Renal cortical epithelial cell (primary cell): Measurements from ENCODE around the gene THSD4. TPM values are rescaled to one million over a fixed set of nuclear protein-coding genes. Genes with fewer than 3 reads are reported as not detected.
"Not testable (repeated sequence)": the region's sequence is repeated elsewhere in the genome, so short reads cannot be mapped to it uniquely, and the experiment has no call there.

Experiments used
- DNase-seq: peaks from one replicate; pipeline ENCODE4 v3.0.0-alpha.2; 2011; ENCODE audit warnings: low read depth
- total RNA-seq: library from RNA; depleted of rRNA; stranded (reverse); fragments of >200 nt; gene quantifications from 2 replicates; pipeline ENCODE4 v1.2.3, GENCODE V29; 2014

The THSD4 gene
- total RNA-seq, 1 donor from 2014 or later = 58.6 TPM

DNA sequence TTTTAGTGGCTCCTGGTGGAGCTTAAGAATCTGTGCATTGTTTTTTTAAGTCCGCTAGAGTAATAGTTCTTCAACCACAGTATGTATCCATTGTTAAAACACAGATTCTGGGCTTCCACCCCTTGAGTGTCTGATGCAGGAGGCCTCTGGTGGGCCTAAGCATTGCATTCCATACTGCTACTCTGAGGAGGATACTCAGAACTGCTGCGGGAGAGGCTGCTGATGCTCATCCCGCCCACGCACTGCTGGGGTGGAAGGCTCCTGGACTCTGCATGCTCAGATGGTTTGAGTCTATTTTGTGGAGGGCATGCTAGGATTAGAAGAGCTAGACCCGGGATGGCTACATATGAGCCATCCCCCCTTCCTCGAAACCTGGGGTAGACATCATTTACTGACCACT lies 74.4 kb downstream of the THSD4 start:
- DNase-seq = no peak

DNA sequence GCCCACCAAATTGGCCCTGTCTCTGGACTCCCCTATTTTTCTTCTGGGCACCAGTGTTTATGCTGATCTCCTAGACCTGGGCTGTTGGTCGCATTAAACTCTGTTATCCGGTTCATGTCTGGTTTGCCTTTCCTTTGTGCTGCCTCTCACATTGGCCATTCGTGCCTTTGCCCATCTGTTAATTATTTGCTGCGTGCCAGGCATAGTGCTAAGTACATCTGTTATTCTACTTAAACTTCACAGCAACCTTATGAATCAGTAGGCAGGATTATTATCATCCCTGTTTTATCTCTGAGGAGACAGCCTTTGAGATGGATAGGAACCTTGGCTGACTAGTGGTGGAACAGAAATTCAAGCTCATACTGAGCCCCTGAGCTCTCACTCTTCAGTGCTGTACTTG lies 76.0 kb downstream of the THSD4 start:
- DNase-seq = no peak

DNA sequence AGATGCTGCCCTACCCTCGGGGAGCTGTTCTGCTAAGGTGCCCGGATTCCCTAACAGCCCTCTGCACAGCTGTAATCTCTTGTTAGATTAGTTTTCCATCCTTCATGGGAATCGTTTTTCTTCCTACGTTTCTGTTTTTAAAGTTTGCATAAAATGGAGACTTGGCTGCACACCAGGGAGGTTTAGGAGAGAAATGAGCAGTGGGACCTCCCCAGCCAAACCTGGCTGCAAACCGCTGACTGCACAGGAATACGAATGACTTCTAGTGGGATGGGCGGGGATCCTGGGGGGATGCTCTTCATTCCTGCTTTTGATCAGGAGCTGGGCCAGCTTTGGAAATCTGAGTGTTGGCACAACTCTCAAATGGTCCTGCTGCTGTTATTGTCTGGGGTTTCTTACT lies 77.5 kb downstream of the THSD4 start:
- DNase-seq = no peak

DNA sequence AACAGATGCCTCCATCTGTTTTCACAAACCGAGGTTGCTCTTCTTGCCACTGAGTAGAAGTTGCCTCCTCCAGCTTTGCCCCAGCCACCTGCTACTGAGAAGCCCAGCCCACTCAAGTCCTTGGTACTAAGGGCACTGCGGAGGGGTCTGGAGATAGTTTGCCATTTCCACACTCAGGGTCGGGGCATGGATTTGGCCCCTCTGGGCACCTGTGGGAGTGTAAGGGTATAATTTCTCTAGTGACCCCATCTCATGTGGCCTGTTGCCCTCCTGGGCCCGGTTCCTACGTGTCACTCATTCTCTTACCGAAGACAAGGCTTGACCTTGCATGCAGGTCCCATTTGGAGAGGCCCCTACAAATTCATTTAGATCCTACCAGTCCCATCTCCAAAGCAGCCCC lies 79.0 kb downstream of the THSD4 start:
- DNase-seq = no peak

DNA sequence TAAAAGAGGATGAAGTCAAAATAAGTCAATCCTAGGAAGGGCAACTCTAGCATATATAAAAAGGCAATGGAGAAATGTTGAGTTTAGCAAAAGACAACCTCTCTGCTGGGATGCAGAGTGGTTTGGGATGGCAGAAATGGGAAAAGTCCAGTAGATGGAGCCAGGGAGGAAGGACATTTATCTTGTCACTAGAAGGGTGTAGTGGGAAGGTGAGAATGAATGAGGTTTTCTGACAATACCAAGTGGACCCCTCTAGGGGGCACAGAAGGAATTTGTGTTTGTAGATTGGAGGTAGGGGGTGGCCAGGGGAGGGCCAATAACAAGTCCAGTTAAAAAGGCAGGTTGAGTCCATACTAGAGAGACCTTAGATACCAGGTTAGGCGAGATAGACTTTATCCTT lies 80.0 kb downstream of the THSD4 start:
- no peak for DNase-seq

DNA sequence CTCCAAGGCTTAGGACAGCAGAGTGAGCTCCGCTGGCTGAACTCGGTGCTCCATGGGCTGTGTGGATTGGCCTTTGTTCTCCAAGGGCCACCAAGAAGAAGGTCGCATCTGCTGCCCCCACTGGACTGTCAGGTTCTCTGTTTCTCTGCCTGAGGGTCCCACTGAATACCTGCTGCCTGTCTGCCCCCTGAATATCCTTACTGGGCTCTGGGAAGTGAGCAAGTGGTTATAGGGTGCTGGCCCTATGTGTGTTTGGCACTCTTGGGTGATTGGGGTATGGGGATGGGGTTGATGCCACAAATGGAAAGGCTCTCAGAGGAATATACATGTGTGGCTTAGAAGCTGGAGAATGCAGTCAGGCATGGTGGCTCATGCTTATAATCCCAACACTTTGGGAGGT lies 82.3 kb downstream of the THSD4 start:
- DNase-seq = no peak

DNA sequence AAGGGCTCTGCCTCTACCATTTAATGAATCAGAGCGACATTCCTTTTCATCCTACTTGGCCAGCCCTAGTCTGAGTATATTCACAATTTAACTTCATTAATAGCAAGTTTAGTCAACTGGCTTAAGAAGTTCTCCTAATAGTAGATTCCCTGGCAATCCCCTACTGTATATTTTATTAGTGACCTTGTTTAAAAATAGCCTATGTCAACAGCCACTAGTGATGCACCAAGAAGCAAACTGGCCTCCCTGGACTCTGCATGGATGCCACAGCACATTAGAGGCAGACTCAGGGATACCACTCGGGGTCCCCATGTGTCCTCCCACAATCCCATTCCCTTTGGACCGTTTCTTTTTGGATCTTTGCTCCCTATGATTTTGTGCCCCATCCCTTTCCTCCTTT lies 83.6 kb downstream of the THSD4 start:
- no peak for DNase-seq

DNA sequence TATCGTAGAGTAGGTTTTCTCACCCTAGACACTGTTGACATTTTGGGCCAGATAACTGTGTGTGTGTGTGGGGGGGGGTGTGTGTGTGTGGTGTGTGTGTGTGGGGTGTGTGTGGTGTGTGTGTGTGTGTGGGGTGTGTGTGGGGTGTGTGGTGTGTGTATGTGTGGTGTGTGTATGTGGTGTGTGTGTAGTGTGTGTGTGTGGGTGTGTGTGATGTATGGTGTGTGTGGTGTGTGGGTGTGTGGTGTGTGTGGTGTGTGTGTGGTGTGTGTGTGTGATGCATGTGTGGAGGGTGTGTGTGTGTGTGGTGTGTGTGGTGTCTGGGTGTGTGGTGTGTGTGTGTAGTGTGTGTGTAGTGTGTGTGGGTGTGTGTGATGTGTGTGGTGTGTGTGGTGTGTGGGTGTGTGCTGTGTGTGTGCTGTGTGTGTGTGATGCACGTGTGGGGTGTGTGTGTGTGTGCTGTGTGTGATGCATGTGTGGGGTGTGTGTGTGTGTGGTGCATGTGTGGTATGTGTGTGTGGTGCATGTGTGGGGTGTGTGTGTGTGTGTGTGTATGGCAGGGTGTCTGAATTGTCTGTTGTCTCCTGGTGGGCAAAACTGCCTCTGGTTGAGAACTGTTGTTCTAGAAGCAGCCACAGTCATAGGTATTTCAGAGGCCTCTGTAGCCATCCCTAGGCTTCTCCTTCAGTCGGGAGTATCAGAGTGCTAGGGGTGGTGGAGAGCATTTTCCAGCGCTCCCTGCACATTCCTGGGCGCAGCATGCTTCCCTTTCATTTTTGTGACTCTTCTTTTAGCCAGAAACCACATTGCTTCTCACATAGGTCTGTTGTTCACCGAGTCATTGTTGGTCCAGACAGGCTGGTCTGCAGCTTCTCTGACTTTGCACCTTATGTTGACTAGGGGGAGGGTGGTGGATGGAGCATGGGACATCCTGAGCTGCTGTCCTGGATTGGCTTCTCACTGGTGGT lies 84.4 kb downstream of the THSD4 start:
- no peak for DNase-seq

DNA sequence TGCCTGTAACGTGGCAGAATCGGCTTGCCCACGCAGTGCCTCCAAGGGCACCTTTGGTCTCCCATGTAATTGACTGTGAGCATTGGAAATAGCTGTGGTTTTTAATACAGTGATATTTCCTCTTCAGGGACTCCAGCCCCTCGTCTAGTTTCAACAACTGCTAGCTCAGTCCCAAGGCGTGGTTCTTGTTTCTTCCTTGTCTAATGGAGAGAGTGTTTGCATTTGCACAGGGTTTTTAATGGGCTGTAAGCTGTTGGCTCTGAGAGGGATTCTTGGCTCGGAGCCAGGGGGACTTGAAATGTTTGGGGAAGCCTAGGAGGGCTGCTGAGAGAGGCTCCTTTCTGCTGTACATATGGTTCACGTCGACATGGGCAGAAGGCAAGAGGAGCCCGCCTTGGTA lies 86.2 kb downstream of the THSD4 start:
- no peak for DNase-seq

DNA sequence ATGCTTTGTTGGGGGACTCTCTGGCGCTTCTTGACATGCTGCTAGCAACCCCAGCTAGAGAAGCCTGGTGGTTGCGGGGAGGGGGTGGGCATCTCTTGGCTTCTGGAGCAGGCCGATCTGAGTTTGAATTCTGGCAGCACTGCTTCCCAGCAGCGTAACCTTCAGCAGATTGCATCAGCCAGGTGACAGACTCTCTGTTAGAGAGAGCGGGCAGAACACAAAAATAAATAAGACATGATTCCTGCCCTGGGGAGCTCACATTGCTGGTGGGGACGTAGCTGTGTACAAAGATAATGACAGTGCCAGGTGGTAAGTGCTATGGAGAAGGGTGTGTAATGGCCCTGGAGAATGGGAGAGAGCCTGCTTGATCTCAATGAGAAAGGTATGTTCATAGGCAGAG lies 87.4 kb downstream of the THSD4 start:
- no peak for DNase-seq

DNA sequence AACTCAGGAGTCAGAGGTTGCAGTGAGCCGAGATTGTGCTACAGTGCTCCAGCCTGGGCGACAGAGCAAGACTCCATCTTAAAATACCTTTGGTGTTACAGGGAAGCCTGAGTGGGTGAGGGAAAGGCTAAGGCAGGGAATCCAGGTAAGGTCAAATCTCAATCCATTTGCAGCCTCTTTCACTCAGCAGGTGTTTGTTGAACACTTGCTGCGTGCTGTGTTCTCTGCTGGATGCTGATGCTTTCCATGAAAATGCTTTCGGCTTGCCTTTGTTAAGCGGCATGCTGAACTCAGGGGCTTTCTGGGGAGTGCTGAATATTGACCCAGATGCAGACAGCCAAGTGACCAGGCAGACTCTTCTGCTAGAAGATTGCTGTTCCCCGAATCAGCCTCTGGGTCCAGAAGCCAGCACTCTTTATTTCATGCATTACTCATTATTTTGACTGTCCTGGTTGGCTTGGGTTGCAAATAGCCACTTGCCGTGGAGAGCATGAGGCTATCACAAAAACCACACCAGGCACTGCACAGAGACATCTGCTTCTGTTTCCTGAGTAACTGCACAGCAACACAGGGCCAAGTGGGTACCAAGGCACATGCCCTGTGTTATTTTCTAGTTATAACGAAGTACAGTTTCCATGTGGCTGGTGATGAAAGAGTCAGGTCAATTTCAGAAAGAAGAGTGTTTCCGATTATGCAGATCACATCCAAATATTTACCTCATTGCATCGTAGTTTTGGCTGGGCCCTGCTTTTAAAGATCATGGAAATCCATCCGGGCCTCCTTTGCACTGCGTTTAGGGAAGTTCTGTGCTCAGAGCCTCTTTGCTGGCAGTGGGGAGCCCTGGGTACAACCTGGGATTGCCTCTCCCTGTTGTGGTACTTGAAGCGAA lies 88.6 kb downstream of the THSD4 start:
- DNase-seq = no peak

DNA sequence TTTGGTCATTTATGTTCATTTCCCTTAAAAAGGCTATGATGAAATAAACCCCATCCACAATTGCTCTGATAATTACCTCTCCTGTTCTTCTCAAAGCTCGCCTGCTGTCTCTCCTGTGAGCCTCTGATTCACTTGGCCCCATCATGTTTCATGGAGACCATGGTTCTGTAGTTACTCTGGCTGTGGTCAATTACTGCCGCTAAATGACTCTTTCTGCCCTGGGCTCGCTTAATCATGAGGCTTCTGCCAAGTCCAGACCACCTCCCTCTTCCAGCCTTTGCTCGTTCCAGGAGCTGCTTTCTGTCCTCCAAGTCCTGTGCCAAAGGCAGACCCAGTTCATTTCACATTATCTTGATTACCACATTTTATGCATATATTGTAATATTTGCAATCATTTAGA lies 91.9 kb downstream of the THSD4 start:
- no peak for DNase-seq

DNA sequence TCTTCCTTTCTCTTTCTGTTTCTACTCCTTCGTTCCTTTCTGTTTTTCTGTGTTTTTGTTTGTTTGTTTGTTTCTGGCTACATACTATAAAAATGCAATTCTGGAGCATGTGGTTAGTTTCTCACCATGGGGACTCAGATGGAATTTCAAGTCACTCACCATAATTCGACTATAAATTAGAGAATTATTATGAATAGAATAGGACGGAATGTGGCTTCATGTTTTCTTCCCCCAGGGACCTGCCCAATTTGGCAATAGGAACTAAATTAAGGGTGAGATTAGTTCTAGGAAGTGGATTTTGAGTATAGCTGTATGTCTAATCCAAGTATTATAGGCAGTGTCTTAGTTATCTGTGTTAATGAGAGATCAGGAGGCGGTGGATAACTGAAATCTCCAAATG lies 96.9 kb downstream of the THSD4 start:
- no peak for DNase-seq

DNA sequence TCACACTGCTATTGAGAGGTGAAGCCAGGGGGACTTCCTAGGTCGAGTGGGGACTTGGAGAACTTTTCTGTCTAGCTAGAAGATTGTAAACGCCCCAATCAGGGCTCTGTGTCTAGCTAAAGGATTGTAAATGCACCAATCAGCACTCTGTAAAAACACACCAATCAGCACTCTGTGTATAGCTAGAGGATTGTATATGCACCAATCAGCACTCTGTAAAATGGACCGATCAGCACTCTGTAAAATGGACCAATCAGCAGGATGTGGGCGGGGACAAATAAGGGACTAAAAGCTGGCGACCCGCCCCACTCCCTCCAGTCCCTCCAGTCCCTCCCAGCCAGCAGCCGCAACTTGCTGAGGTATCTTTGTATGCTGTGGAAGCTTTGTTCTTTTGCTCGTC lies 98.7 kb downstream of the THSD4 start:
- not testable (repeated sequence) for DNase-seq

DNA sequence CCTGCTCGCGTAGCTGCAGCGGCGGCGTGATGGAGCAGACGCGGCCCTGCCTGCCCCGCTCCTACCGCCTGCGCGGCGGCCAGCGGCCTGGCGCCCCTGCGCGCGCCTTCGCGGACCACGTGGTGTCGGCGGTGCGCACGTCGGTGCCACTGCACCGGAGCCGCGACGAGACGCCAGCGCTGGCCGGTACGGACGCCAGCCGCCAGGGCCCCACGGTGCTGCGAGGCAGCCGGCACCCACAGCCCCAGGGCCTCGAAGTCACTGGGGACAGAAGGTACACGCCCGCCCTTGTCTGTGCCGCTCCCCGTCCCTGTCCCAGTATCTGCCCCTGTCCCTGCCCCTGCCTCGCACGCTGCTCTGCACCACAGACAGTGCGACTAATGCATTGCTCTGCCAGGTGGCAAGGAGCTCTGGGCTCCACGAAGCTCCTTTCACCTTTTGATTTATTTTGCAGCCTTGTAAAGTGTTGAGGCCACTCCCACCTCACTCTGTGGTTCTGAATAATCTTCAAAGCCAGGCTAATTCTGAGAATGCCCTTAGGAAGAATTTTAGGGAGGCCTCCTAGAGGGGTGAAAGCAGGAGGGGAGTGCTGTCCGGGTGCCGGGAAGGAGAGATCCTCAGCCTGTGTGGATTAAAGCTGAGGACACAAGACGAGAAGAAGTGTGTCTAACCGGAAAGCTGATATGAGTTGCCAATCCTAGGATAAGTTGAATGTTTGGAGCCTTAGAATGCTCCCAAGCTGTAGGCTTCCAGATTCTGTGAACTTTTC lies 100.0 kb downstream of the THSD4 start:
- DNase-seq = no peak

DNA sequence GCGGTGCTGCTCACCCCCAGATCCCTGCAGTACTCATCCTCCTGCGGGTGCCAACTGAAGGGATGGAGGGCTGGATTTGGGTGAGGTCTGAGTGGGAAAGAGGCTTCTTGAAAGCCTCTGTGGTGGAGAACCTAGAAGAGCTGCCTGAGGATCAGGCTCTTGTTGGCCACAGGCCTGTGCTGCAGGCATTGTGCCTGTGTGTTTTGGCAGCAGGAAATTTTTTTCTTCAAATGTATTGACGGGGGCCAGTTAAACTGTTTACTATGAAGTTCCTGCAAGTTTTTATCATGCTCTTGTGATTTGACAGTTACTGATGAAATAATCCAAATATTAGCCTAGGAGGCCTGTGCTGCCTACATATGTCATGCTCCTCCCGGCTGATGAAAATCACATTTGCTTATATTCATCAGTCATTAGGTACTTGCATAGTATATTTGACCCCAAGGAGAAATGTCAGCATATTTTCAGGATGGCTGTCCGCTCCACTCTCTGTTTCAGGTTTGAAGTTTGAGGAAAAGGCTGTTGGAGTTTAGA lies 103.1 kb downstream of the THSD4 start:
- DNase-seq = no peak

DNA sequence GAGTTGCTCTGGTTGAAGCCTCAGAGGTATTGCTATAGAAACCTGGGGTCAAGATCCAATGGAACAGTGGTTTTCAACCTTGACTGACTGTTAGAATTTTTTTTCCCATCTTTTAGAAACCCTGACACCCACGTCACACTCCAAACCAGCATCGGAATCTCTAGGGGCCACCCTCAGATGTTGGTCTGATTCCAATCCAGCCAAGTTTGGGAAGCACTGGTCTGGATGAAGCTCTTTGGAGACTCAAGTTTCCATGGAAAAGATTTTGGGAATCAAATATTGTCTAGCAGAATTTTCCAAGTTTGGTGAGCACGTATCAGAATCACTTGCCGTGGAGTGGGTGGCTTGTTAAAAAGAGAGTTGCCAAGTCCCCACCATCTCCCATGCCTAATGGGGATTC lies 103.8 kb downstream of the THSD4 start:
- DNase-seq = no peak

DNA sequence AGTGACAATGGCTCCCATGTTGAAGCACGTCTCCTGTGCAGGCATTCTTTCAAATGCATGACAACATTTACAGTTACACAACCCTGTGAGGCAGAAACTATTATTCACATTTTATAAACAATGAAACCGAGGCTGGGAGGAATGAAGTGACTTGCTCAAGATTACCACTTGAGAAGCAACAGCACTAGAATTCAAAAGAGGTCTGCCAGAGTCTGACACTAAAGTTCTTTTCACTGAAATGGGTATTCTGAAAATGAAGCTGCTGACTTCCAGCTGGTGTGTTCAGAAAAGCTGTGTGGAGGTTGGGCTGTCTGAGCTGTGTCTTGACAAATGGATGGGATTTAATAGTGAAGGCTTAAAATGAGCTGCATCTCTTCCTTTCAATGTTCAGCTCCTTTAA lies 104.4 kb downstream of the THSD4 start:
- DNase-seq = no peak

DNA sequence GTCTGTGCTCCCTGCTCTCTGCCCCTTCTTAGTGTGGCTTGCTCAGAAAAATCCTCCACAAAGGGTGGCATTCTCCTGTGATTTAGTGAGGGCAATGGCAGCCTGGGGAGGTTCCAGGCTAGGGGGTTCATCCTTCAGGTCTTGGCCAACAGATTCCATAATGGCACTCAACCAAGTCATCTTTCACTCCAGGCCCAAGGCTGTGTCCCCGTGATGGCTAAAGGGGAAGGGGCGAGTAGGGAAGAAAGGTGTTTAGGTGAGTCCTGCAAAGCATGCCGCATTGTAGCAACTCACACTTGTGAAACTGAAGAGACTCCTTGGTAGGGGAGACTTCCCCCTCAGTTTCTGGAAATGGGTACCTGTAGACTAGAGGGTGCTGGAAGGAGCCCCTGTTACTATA lies 105.6 kb downstream of the THSD4 start:
- no peak for DNase-seq

DNA sequence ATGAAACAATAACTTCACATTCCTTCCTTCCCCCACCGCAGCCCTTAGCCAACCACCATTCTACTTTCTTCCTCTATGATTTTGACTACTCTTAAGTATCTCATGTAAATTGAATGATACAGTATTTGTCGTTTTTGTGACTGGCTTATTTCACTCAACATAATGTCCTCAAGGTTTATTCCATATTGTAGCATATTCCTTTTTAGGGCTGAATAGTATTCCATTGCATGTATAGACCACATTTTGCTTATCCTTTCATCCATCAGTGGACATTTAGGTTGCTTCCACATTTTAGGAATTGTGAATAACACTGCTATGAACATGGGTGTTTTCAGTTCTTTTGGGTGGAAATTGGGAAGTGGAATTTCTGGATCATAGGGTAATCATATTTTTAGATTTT lies 106.1 kb downstream of the THSD4 start:
- no peak for DNase-seq

DNA sequence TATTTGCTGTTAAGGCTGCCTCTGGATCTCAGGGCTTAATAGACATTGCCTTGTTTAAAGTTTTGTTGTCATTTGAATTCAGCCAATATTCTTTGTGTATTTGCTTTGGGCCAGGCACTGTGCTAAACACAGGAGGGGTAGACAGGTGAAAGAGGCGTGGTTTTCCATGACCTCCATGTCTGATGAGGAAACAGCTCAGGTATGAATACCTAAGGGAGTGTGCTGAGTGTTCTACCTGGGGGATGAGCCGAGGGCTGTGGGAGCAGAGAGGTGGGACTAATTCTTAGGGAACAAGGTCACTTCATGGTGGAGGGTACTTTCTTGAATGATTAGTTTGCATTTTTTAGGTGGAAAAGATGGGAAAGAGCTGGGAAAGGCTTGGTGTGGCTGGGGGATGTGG lies 108.2 kb downstream of the THSD4 start:
- DNase-seq = no peak

DNA sequence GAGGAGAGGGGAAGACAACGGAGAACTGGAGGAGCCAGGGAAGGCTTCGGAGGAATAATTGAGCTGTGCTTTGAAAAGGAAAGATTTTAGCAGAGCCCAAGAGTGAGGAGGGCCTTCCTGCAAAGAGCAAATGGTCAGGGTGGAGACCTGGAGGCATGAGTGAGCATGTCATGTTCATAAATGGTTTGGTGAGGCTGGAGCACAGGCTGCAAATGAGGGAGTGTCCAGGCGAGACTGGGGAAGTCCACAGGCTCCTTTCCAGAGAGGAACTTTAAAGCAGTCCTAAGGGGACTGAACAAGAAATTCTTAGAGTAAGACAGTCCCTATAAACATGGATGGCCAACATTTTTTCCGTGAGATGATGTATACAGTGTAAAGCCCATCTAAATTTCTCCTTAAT lies 108.8 kb downstream of the THSD4 start:
- DNase-seq = no peak
